Measurements from ENCODE around the gene CYB561D2.

Gene CYB561D2

DNA sequence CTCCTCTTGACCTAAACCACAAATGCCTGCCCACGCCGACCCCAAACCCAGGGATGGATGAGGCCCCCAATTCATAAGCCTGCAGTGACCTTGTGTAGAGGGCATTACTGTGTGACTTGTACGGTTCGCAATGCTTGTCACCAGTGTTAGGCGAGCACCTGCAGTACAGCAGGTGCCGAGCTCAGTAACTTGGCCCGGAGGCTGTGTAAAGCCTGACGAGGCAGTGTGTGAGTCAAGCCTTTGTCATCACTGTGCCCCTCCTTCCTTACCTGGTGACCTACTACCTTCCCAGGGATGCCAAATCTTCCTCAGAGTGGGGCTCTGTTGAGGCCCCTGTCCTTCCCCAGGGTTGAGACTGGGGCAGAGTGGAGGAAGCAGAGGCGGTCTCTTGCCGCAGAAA lies 45.8 kb downstream of the CYB561D2 start:
- H2AFZ ChIP-seq (ENCODE audit: low read length): no peak overlapping the region
- no peak overlapping the region for H3K4me3 ChIP-seq (ENCODE audit: low read length)
- H3K4me1 ChIP-seq (ENCODE audit: low read length): no peaks in the 10 kb centered on the region
- no peaks in the 10 kb centered on the region for H3K9me2 ChIP-seq (replicated peaks; ENCODE audit: insufficient read depth, low read length)
- no peak overlapping the region for H3K27ac ChIP-seq (ENCODE audit: low read length)
- no peaks in the 10 kb centered on the region for H3K9me3 ChIP-seq (replicated peaks; ENCODE audit: insufficient read depth, low read length)
- no peaks in the 10 kb centered on the region for H3F3A ChIP-seq (ENCODE audit: insufficient read depth, low read length)
- H3K4me2 ChIP-seq (ENCODE audit: low read depth, low read length): no peak overlapping the region
- no peaks in the 10 kb centered on the region for H3K79me2 ChIP-seq (ENCODE audit: low read length)
- no peak overlapping the region for H3K9ac ChIP-seq (ENCODE audit: low read length)
- no peaks in the 10 kb centered on the region for H3K36me3 ChIP-seq (replicated peaks; ENCODE audit: insufficient read depth, low read length)
- H4K20me1 ChIP-seq (ENCODE audit: insufficient read depth, low read length): no peaks in the 10 kb centered on the region
- DNase-seq: no peak
- no peak for TF ChIP-seq EZH2 (optimal IDR thresholded peaks at IDR 0.05; ENCODE audit: low read depth, low read length)
- no peak for TF ChIP-seq EZH2phosphoT487 (IDR thresholded peaks at IDR 0.05; ENCODE audit: low read length)
- TF ChIP-seq, protein P1, sequence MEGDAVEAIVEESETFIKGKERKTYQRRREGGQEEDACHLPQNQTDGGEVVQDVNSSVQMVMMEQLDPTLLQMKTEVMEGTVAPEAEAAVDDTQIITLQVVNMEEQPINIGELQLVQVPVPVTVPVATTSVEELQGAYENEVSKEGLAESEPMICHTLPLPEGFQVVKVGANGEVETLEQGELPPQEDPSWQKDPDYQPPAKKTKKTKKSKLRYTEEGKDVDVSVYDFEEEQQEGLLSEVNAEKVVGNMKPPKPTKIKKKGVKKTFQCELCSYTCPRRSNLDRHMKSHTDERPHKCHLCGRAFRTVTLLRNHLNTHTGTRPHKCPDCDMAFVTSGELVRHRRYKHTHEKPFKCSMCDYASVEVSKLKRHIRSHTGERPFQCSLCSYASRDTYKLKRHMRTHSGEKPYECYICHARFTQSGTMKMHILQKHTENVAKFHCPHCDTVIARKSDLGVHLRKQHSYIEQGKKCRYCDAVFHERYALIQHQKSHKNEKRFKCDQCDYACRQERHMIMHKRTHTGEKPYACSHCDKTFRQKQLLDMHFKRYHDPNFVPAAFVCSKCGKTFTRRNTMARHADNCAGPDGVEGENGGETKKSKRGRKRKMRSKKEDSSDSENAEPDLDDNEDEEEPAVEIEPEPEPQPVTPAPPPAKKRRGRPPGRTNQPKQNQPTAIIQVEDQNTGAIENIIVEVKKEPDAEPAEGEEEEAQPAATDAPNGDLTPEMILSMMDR (IDR thresholded peaks at IDR 0.05; ENCODE audit: low read length): no peak
- H3K27me3 ChIP-seq (replicated peaks; ENCODE audit: insufficient read depth, low read length): peaks cover 50% of the 10 kb centered on the region

DNA sequence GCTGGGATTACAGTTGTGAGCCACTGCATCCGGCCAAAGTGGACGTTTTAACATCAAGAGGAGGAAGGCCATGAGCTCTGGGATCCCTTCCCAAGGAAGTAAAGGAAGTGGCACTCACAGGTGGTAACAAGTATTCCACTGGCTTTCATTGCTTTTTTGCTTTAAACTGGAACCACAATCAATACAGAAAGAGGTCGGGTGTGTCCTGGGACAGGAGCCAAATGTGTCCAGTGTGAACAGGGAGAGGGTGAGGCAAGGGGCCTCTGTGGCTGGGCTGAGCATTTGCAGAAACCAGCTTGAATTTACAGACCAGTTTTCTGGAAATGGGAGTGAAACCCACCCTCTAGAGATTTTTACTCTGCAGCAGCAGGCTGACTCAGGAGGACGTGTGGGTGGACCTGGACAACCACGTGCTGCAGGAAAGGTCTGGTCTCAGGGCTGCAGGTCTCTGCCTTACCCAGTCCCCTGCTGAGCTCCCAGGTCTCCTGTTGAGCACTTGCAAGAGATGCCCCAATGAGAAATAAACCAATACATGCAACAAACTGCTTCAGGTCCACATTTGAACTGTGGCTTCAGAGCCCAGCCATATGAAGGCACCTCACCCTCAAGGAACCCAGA lies 51.4 kb downstream of the CYB561D2 start:
- Histone ChIP-seq H3K9me3 (replicated peaks; ENCODE audit: insufficient read depth, low read length) (no peaks in the 10 kb centered on the region), H3K4me2 (ENCODE audit: low read depth, low read length) (no peak overlapping the region), H3F3A (ENCODE audit: insufficient read depth, low read length) (no peaks in the 10 kb centered on the region), H3K27me3 (replicated peaks; ENCODE audit: insufficient read depth, low read length) (peaks cover 27% of the 10 kb centered on the region), H3K36me3 (replicated peaks; ENCODE audit: insufficient read depth, low read length) (no peaks in the 10 kb centered on the region), H4K20me1 (ENCODE audit: insufficient read depth, low read length) (no peaks in the 10 kb centered on the region), H2AFZ (ENCODE audit: low read length) (no peak overlapping the region), H3K9me2 (replicated peaks; ENCODE audit: insufficient read depth, low read length) (no peaks in the 10 kb centered on the region), H3K4me1 (ENCODE audit: low read length) (no peaks in the 10 kb centered on the region), H3K9ac (ENCODE audit: low read length) (no peak overlapping the region), H3K4me3 (ENCODE audit: low read length) (no peak overlapping the region), H3K27ac (ENCODE audit: low read length) (no peak overlapping the region), H3K79me2 (ENCODE audit: low read length) (no peaks in the 10 kb centered on the region)
- DNase-seq: no peak
- no peak for TF ChIP-seq EZH2 (optimal IDR thresholded peaks at IDR 0.05; ENCODE audit: low read depth, low read length)

Data from MM.1S (cell line).